GM19193 (cell line): ENCODE measurements around the gene FASN.

Source experiments
- POLR2A ChIP-seq: IDR thresholded peaks from 4 replicates; pipeline ENCODE4 v1.6.1; 2011; ENCODE audit not compliant: insufficient read depth, insufficient read length; ENCODE audit errors: extremely low read depth

The FASN gene

DNA sequence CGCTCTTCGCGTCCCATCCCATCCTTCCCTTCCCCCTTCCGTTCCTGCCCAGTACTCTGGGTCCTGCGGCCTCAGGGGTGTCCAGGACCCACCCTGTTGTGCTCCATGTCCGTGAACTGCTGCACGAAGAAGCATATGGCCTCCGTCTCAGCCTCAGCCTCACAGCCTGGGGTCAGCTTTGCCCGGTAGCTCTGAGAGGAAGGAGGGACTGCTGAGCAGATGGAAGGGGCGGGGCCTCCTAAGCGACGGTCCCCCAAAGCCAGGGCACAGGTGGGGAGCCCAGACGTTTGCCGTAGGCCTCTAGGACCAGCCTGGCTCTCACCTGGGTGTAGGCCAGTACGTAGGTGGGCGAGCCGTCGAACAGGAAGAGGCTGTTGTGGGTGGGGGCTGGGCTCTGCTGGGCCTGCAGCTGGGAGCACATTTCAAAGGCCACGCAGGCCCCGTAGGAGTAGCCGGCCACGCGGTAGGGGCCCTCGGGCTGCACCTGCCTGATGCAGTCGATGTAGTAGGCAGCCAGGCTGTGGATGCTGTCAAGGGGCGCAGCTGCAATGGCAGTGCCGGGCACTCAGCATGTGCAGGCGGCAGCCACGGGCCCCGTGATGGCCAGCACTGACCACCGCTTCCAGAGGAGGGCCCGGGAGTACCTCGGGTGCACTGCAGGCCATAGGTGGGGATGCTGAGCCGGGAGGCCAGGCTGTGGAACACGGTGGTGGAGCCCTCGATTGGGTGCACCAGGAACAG is 17.8 kb downstream of the FASN start:
- TF ChIP-seq POLR2A = no peak

DNA sequence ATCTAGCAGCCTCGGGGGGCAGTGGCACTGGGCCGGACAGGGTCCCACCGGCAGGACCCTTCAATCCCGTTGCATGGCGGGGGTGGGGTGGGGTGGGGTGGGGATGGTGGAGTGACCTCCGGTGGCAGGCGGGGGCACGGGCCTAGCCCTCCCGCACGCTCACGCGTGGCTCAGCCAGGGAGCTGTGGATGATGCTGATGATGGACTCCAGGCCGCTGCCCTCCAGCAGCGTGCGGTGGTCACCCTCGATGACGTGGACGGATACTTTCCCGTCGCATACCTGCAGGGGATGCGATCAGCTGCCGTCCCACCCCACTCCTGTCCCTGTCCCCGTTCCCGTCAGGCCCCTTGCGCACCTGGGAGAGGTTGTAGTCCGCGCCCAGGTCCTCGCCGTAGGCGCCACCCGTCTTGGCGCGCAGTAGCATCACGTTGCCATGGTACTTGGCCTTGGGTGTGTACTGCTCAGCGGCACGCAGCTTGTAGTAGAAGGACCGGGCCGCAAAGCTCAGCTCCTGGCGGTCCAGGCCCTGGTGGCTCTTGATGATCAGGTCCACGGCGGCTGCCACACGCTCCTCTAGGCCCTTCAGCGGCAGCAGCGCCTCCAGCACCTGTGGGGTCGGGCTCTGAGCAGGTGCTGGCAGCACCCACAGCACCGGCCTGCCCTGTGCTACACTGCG is 18.9 kb downstream of the FASN start:
- TF ChIP-seq POLR2A = no peak

GRCh38 chr17:82078433-82078832 is 19.6 kb downstream of the FASN start:
- no peak for TF ChIP-seq POLR2A

DNA sequence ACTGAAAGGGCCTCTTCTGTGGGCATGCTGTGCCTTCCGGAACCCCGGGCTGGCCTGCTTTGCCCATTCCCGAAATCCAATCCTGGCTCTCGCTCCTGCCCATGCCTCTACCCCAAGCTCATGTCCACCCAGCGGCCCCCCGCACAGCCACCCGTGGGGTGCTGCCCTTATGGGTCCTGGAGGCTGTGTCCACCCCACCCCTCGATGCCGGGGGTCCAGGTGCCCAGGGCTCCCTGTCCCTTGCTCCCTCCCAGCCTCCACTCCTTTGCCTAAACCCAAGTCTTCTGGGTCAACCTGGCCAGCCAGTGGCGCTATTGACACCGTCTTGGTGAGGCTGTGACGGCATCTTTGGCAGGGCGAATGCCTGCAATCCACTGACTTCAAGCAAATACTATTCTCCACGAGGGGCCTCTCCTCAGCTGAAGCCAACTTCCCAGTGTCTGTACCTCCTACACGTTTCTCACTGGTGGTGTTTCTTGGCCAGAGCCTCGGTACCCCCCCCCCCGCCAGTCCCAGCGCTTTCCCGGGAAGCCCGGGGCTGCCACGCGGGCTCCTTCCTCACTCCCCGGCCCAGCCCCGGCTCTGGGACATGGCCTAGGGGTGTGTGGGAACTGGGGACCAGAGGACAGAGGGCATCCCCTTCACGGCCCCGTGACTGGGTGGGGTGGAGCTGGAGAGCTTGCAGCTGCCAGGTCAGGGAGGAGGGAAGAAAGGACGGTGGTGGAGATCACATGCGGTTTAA is 20.2 kb downstream of the FASN start:
- TF ChIP-seq POLR2A = peak; percentile 12

- TF ChIP-seq POLR2A = peak; percentile 51
Measured at GRCh38 chr17:82076785-82077591, 21.0 kb downstream of the FASN start.

- no peak for TF ChIP-seq POLR2A
Measured at GRCh38 chr17:82076018-82076784, 21.8 kb downstream of the FASN start.

DNA sequence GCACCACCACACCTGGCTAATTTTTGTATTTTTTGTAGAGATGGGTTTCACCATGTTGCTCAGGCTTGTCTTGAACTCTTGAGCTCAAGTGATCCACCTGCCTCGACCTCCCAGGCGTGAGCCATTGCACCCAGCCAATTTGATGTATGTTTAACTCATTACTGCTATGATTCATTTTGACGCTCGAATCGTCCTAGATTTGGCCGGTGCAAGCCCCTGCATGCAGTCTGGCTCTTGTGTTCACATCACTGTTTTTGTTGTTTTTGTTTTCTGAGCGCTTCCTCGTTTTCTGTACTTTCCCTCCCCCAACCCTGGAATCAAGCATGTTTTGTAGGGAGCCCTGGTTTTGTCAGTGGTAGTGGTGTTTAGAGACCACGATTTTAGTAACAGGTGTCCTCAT is 24.6 kb downstream of the FASN start:
- TF ChIP-seq POLR2A = no peak

DNA sequence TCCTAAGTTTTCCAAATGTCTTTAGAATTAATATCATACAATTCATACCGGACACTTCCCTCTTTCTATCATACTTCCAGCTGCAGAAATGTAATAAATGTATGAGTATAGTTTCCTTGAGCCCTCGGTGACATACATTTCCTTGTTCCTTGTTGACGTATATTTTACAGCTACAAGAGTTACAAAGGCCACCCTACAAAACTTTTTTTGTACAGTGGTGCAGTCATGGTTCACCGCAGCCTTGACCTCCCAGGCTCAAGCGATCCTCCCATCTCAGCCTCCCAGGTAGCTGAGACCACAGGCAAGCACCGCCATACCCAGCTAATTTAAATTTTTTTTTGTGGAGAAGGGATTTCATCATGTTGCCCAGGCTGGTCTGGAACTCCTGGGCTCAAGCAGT is 25.2 kb downstream of the FASN start:
- no peak for TF ChIP-seq POLR2A

DNA sequence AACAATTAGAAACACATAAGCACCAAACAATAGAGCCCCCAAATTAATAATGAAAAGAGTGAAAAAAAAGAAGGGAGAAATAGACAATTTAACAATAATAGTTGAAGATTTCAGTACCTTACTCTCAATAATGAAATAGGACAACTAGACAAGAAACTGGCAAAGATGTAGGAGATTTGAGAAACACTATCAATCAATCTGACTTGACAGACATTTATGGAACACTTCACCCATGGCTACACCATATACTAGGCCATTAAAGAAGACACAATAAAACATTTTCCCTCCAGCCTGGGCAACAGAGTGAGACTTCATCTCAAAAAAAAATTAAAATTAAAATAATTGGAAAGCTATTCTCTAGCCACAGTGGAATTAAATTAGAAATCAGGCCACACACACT is 27.4 kb downstream of the FASN start:
- no peak for TF ChIP-seq POLR2A

GRCh38 chr17:82065638-82066303 is 32.3 kb downstream of the FASN start, which contains the start of gene DUS1L:
Gene DUS1L, minus strand, starts transcription at chr17:82065804. Its CDS starts 745 bp downstream, at chr17:82065059.
- peak; percentile 74 for TF ChIP-seq POLR2A

DNA sequence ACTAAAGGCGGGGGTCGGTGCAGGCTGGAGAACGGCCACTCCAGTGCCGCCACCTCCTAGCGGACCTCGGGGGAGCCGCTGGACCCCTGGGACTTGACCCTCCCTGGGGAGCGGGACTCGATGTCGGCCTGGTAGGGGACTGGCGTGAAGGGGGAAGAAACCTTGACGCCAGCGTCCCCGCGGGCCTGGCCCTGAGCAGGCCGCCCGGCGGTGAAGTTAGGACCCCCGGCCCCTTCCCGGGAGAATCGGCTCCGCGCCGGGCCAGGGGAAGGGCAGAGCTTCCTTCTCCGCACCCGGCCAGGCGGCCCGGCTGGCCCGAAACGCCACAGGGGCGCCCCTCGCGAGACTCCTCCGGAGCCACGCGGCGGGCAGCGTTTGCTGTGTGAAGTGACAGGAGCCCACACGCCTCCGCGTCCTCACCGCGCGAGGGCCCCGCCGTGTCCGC is 32.8 kb downstream of the FASN start:
- TF ChIP-seq POLR2A = no peak

DNA sequence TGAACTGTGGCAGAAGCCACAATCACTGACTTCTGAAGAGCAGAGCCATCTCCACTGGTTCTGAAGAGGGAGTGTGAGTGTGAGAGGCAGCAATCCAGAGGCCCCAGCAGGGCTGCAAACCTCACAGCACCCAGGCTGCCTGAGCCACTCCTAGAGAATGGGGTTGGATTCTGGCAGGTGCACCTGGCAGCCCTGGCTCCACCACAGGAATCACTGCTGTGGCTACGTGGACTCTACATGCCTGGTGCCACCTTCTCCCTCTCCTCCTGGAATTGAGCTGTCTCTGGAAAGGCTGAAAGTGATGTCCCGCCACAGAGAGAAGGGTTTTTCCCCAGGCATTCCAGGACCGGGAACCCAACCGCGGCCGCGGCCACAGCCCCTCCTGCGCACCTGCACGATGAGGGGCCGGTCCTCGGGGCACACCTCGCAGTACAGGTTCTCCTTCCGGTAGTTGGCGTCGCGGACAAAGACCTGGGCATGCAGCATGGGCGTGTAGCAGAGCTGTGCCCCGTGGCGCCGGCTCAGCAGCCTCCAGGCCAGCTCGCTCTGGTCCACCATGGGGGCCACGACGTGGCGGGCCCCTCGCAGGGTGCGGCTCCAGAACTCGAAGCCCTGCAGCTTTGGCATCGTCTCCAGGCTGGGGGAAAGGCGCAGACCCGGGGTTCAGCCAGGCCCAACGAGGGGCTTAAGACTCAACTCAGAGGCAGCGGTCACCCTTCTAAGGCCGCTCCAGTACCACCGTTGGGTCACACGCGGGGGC is 33.4 kb downstream of the FASN start:
- no peak for TF ChIP-seq POLR2A

- no peak for TF ChIP-seq POLR2A
Measured at GRCh38 chr17:82063424-82064415, 34.3 kb downstream of the FASN start.
